Neuronal stem cell (in vitro differentiated cells): ENCODE results near the gene ZFR2.
"Not testable (repeated sequence)": the region's sequence is repeated elsewhere in the genome, so short reads cannot be mapped to it uniquely, and the experiment has no call there.

ENCODE experiments used
- DNase-seq: peaks from one replicate; pipeline ENCODE4 v3.0.0-alpha.2; 2013; ENCODE audit warnings: low spot score
- H2AFZ ChIP-seq: one replicate; pipeline ENCODE4 v1.6.1; 2013; ENCODE audit warnings: mild to moderate bottlenecking, low read length, inconsistent platforms
- H2AK5ac ChIP-seq: 2 replicates; pipeline ENCODE4 v1.6.1; 2013; ENCODE audit warnings: low read depth, mild to moderate bottlenecking, inconsistent platforms, low read length, moderate library complexity, mixed read lengths
- H2BK120ac ChIP-seq: 2 replicates; pipeline ENCODE4 v1.6.1; 2013; ENCODE audit warnings: low read depth, mild to moderate bottlenecking, inconsistent platforms, low read length, moderate library complexity, mixed read lengths
- H2BK12ac ChIP-seq: one replicate; pipeline ENCODE4 v1.6.1; 2013; ENCODE audit warnings: low read length, inconsistent platforms
- H2BK15ac ChIP-seq: 2 replicates; pipeline ENCODE4 v1.6.1; 2013; ENCODE audit warnings: mild to moderate bottlenecking, low read length, inconsistent platforms, mixed read lengths
- H2BK5ac ChIP-seq: one replicate; pipeline ENCODE4 v1.6.1; 2013; ENCODE audit warnings: inconsistent platforms, mild to moderate bottlenecking, low read length, moderate library complexity
- H3K14ac ChIP-seq: one replicate; pipeline ENCODE4 v1.6.1; 2013; ENCODE audit warnings: low read length, inconsistent platforms
- H3K18ac ChIP-seq: 2 replicates; pipeline ENCODE4 v1.6.1; 2013; ENCODE audit warnings: low read length, inconsistent platforms
- H3K23ac ChIP-seq: 2 replicates; pipeline ENCODE4 v1.6.1; 2013; ENCODE audit warnings: low read depth, mild to moderate bottlenecking, mixed read lengths, low read length, inconsistent platforms; ENCODE audit not compliant: poor library complexity
- H3K27ac ChIP-seq: replicated peaks from 3 replicates; pipeline ENCODE4 v1.5.1; 2013; ENCODE audit warnings: low read length, inconsistent platforms
- H3K27me3 ChIP-seq, 3 experiments: 2 replicates each; pipeline ENCODE4 v1.6.1; 2013; ENCODE audit warnings: low read length in 3 of 3, mild to moderate bottlenecking in 2 of 3, inconsistent platforms in 1 of 3, low read depth in 1 of 3, mixed read lengths in 1 of 3, moderate library complexity in 1 of 3; ENCODE audit not compliant: control insufficient read depth in 3 of 3, insufficient read depth in 3 of 3
- H3K36me3 ChIP-seq, 2 donors: replicated peaks in 1 of 2; 2 replicates each; pipeline ENCODE4 v1.6.1; 2013; ENCODE audit warnings: low read length in 2 of 2; ENCODE audit not compliant: control insufficient read depth in 2 of 2, insufficient read depth in 2 of 2
- H3K4ac ChIP-seq: 2 replicates; pipeline ENCODE4 v1.6.1; 2013; ENCODE audit warnings: inconsistent platforms, mild to moderate bottlenecking, low read length, moderate library complexity
- H3K4me1 ChIP-seq, 2 donors: 1 replicate in 1 of 2; 2 replicates in 1 of 2; pipeline ENCODE4 v1.6.1; 2013; ENCODE audit warnings: low read length in 2 of 2, low read depth in 1 of 2; ENCODE audit not compliant: control insufficient read depth in 2 of 2, insufficient read depth in 1 of 2
- H3K4me2 ChIP-seq: one replicate; pipeline ENCODE4 v1.6.1; 2013; ENCODE audit warnings: mild to moderate bottlenecking, low read length, inconsistent platforms; ENCODE audit not compliant: insufficient read depth, poor library complexity, severe bottlenecking
- H3K4me3 ChIP-seq, 2 donors: 2 replicates each; pipeline ENCODE4 v1.5.1; 2013; ENCODE audit warnings: low read length in 2 of 2, mild to moderate bottlenecking in 2 of 2, inconsistent platforms in 1 of 2, moderate library complexity in 1 of 2
- H3K79me1 ChIP-seq: one replicate; pipeline ENCODE4 v1.6.1; 2013; ENCODE audit warnings: low read depth, mild to moderate bottlenecking, inconsistent platforms, low read length, moderate library complexity
- H3K9ac ChIP-seq: one replicate; pipeline ENCODE4 v1.6.1; 2013; ENCODE audit warnings: mild to moderate bottlenecking, low read depth, low read length, inconsistent platforms; ENCODE audit not compliant: poor library complexity
- H3K9me3 ChIP-seq, 2 donors: replicated peaks in 1 of 2; 2 replicates each; pipeline versions ENCODE3 to v1.6.1; 2013; ENCODE audit warnings: low read length in 2 of 2, mild to moderate bottlenecking in 2 of 2, inconsistent platforms in 1 of 2, low read depth in 1 of 2, mixed read lengths in 1 of 2, moderate library complexity in 1 of 2; ENCODE audit not compliant: control insufficient read depth in 2 of 2, insufficient read depth in 1 of 2
- H4K8ac ChIP-seq: one replicate; pipeline ENCODE4 v1.6.1; 2013; ENCODE audit warnings: low read depth, mild to moderate bottlenecking, inconsistent platforms, low read length, moderate library complexity
- H4K91ac ChIP-seq: one replicate; pipeline ENCODE4 v1.6.1; 2013; ENCODE audit warnings: low read length, low read depth, mild to moderate bottlenecking, inconsistent platforms; ENCODE audit not compliant: poor library complexity
- WGBS, 2 donors: extraction: QIAGEN DNeasy Blood & Tissue Kit; methylation state at CpG; one replicate each; pipeline ENCODE4 v1.1.7; 2013; ENCODE audit warnings: missing lambda C conversion rate in 2 of 2, mixed read lengths in 1 of 2; ENCODE audit not compliant: insufficient read length in 2 of 2, insufficient replicate concordance in 1 of 2; ENCODE audit errors: extremely low coverage in 2 of 2; 5-methylcytosine and 5-hydroxymethylcytosine counted together

Gene ZFR2

GRCh38 chr19:3816566-3817218 is 52.1 kb downstream of the ZFR2 start:
- no peak overlapping the region for H3K9ac ChIP-seq
- no peak overlapping the region for H2BK5ac ChIP-seq
- DNase-seq, result no peak
- no peak overlapping the region for H3K27ac ChIP-seq
- H2BK120ac ChIP-seq, result no peak overlapping the region
- no peak overlapping the region for H4K91ac ChIP-seq
- no peak overlapping the region for H2BK12ac ChIP-seq
- H3K23ac ChIP-seq, result peak overlapping the region; percentile 75
- peaks cover 2 to 3% of the 10 kb centered on the region in 2 donors for H3K4me1 ChIP-seq
- WGBS, 2 donors, result no CpG with 5 or more reads among the region's 45 CpGs
- H2AK5ac ChIP-seq, result peak overlapping the region; percentile 68
- H3K9me3 ChIP-seq, result no peaks in the 10 kb centered on the region
- peak overlapping the region in 1 of 2 donors; percentile 24 for H3K4me3 ChIP-seq
- no peak overlapping the region for H2AFZ ChIP-seq
- H4K8ac ChIP-seq, result no peak overlapping the region
- H3K4ac ChIP-seq, result peak overlapping the region; percentile 67
- no peak overlapping the region for H3K18ac ChIP-seq
- no peaks in the 10 kb centered on the region for H3K27me3 ChIP-seq
- H2BK15ac ChIP-seq, result peak overlapping the region; percentile 7
- H3K79me1 ChIP-seq, result no peaks in the 10 kb centered on the region
- no peak overlapping the region for H3K4me2 ChIP-seq
- H3K14ac ChIP-seq, result no peak overlapping the region
- no peaks in the 10 kb centered on the region for H3K36me3 ChIP-seq

- H3K79me1 ChIP-seq, result not testable (repeated sequence)
- WGBS, 2 donors, result no CpG with 5 or more reads among the region's 9 CpGs
Measured at GRCh38 chr19:3816148-3816547, 52.7 kb downstream of the ZFR2 start.

GRCh38 chr19:3814648-3815047 is 54.2 kb downstream of the ZFR2 start:
- Histone ChIP-seq H4K91ac (no peak overlapping the region), H3K14ac (no peak overlapping the region), H3K4me1 (peaks cover 2 to 3% of the 10 kb centered on the region in 2 donors), H4K8ac (no peak overlapping the region), H3K23ac (no peak overlapping the region), H3K27me3 (no peaks in the 10 kb centered on the region), H3K18ac (no peak overlapping the region), H2BK12ac (no peak overlapping the region), H2AK5ac (no peak overlapping the region), H2AFZ (no peak overlapping the region), H3K9ac (no peak overlapping the region), H3K4me2 (no peak overlapping the region), H3K27ac (no peak overlapping the region), H3K4me3 (no peak overlapping the region), H3K79me1 (no peaks in the 10 kb centered on the region), H3K9me3 (no peaks in the 10 kb centered on the region), H2BK5ac (no peak overlapping the region), H2BK120ac (no peak overlapping the region), H3K4ac (no peak overlapping the region), H3K36me3 (no peaks in the 10 kb centered on the region), H2BK15ac (no peak overlapping the region)
- no CpG with 5 or more reads among the region's 4 CpGs for WGBS, 2 donors
- no peak for DNase-seq

More at GRCh38 chr19:3816148-3816547, 52.7 kb downstream of the ZFR2 start:
- H3K4ac ChIP-seq, H4K91ac ChIP-seq, H3K27ac ChIP-seq, H3K4me2 ChIP-seq, H3K23ac ChIP-seq, H3K14ac ChIP-seq, H3K4me3 ChIP-seq, H2BK120ac ChIP-seq, H2AK5ac ChIP-seq, H3K18ac ChIP-seq, H2BK5ac ChIP-seq, H4K8ac ChIP-seq, H3K9ac ChIP-seq, H2AFZ ChIP-seq, H3K36me3 ChIP-seq, H3K4me1 ChIP-seq, H2BK12ac ChIP-seq, H3K27me3 ChIP-seq, H3K9me3 ChIP-seq, H2BK15ac ChIP-seq, DNase-seq: not testable (repeated sequence)

GRCh38 chr19:3813473-3814392 is 55.1 kb downstream of the ZFR2 start:
- no peak overlapping the region for H2AFZ ChIP-seq
- no CpG with 5 or more reads among the region's 22 CpGs for WGBS, 2 donors
- DNase-seq, result no peak

More at GRCh38 chr19:3813473-3814392, 55.1 kb downstream of the ZFR2 start:
- Histone ChIP-seq H2BK15ac (no peak overlapping the region), H2AK5ac (peak overlapping the region; percentile 1), H3K36me3 (no peaks in the 10 kb centered on the region), H3K79me1 (no peaks in the 10 kb centered on the region), H3K4me1 (peaks cover 2 to 3% of the 10 kb centered on the region in 2 donors), H3K18ac (peak overlapping the region; percentile 59), H3K9ac (peak overlapping the region; percentile 38), H3K27ac (no peak overlapping the region), H2BK5ac (no peak overlapping the region), H4K8ac (no peak overlapping the region), H3K9me3 (no peaks in the 10 kb centered on the region), H2BK120ac (no peak overlapping the region), H3K27me3 (no peaks in the 10 kb centered on the region), H3K4me3 (no peak overlapping the region), H3K4ac (no peak overlapping the region), H3K4me2 (no peak overlapping the region), H3K14ac (no peak overlapping the region), H3K23ac (peak overlapping the region; percentile 48), H4K91ac (no peak overlapping the region), H2BK12ac (no peak overlapping the region)
